Myocyte (in vitro differentiated cells): ENCODE results near the gene ZMYM5. TPM values are rescaled to one million over a fixed set of nuclear protein-coding genes. Genes with fewer than 3 reads are reported as not detected.
"Not testable (repeated sequence)": the region's sequence is repeated elsewhere in the genome, so short reads cannot be mapped to it uniquely, and the experiment has no call there.

Experiments used
- DNase-seq: peaks from one replicate; pipeline ENCODE4 v3.0.0-alpha.2; 2012; ENCODE audit warnings: low read depth
- polyA plus RNA-seq: library from polyadenylated mRNA; unstranded; fragments of >200 nt; gene quantifications from one replicate; pipeline ENCODE4 v1.2.1, GENCODE V29; 2012; ENCODE audit warnings: missing spikeins
- total RNA-seq: library from RNA; depleted of rRNA; stranded (reverse); fragments of >200 nt; gene quantifications from 2 replicates; pipeline ENCODE4 v1.2.3, GENCODE V29; 2014

Gene ZMYM5
- total RNA-seq, result 10.6 and 11.2 TPM in 2 replicates
- 5.5 TPM for polyA plus RNA-seq

DNA sequence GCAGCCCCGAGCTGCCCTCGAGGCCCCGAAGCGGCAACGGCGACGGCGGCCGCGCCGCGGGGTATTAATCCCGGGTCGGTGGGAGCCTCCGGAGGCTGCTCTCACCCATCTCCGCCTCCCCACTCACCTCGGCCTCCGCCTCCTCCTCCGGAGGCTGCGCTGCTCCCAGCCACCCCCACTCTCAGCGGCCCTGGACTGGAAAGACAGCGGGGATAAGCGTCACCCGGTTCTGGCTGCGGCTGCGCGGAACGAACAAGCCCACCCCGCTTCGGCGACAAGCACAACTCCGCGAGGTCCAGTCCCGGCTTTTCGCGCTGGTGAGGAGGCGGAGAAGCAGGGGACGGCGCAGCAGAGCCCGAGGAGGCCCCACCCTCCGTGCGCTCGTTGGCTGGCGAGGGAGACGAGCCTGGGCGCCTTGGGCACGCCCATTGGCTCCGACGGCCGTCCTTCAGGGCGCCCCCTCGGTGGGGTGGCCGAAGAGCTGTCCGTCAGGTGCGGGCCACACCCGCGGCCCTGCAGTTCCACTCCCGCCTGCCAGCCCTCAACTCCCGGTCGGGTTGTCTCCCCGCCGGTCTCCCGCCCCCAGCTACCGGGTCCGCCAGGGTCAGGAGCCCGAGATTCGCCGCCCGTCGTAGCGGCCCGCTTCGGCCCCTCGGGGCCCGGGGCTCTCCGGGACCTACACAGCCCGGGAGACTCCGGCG, at the start of gene ZMYM5:
Gene ZMYM5 (minus strand): TSS at position 327 of the 701 bp plus-strand sequence. CDS start 11,469 bp downstream, outside the sequence.
- peak; percentile 99 for DNase-seq

- peak; percentile 59 for DNase-seq
Measured at GRCh38 chr13:19910336-19911072, 47.1 kb upstream of the ZMYM5 start.

GRCh38 chr13:19908350-19908986, 45.0 kb upstream of the ZMYM5 start:
- no peak for DNase-seq

GRCh38 chr13:19905487-19906195, 42.2 kb upstream of the ZMYM5 start:
- DNase-seq, result not testable (repeated sequence)

GRCh38 chr13:19890030-19890429, 26.6 kb upstream of the ZMYM5 start:
- no peak for DNase-seq

GRCh38 chr13:19888799-19889198, 25.4 kb upstream of the ZMYM5 start:
- DNase-seq, result peak; percentile 14

GRCh38 chr13:19882231-19882630, 18.8 kb upstream of the ZMYM5 start:
- DNase-seq, result no peak

- DNase-seq, result no peak
Measured at GRCh38 chr13:19881641-19882040, 18.2 kb upstream of the ZMYM5 start.

GRCh38 chr13:19864746-19865309, 1.4 kb upstream of the ZMYM5 start:
- peak; percentile 87 for DNase-seq

DNA sequence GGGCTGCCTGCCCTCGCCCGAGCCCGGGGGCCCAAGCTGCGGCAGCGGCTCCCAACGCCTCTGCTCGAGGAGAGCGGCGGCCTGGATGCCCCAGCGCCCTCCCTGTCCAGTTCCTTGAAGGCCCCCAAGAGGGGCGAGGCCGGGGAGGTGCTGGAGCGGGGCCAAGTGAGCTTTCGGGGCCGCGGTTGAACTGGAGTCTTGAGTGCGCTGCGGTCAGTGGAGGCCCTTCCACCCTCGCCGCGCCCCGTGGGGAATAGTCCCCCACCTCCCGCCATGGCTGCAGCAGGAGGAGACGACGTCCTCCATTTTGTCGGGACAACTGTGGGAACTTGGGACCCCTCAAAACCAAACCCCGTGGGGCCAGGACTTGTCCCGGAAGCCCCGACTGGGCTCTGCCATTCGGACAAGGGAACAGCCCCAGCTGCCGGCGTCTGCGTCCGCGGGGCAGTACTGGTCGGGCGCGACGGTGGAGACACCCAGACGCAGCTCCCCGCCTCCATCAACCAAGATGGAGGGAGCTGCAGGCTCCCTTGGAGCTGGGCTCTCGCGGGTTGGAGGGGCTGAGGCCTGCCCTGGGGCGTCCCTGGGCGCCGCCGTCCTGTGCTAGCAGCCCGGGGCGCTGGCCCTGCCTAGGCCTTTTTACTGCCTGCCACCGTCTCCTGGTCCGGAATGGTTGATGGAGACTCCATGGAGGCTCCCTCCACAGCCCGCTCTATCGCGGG, 736 bp upstream of the ZMYM5 start:
- peak; percentile 85 for DNase-seq

GRCh38 chr13:19862481-19863313, 752 bp downstream of the ZMYM5 start:
- DNase-seq, result peak; percentile 44

DNA sequence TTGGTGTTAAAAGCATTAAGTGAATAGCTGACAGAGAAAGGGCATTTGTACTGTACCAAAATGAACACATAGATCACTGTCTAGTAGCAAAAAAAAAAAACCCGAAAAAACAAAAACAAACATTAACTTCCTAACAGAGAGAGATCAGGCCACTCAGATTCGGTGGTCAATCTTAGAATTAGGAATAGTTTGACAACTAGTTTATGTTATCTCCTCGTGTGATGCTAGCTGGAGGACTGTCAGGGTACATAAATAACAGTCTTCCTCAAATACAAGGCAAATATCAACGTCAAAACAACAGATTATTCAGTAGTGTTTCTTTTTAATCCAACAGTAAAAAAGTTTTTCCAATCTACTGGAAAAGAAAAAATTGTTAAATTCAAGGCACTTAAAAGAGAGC, 1.7 kb downstream of the ZMYM5 start:
- DNase-seq, result peak; percentile 2

DNA sequence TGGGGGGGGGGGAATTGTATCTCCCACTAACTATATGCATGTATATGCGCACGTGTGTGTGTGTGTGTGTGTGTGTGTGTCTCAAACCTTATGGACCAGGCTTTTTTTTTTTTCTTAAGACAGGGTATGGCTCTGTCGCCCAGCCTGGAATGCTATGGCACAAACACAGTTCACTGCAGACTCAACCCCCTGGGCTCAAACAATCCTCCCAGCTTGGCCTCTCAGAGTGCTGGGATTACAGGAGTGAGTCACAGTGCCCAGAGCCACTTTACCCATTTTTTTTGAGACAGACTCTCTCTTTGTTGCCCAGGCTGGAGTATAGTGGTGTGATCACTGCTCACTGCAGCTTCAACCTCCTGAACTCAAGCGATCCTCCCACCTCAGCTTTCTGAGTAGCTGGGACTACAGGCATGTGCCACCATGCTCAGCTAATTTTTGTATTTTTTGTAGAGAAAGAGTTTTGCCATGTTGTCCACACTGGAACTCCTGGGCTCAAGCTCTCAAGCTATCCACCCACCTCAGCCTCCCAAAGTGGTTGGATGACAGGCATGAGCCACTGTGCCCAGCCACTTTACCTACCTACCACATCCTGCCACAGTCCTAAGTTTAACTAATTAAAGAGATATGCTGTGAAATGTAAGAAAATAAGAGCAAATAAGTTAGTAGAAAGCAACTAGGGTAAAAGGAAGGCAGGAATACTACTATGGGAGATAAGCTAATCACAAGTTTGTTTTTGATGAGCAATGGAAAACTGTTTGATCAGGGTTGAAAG, 2.4 kb downstream of the ZMYM5 start:
- peak; percentile 66 for DNase-seq

DNA sequence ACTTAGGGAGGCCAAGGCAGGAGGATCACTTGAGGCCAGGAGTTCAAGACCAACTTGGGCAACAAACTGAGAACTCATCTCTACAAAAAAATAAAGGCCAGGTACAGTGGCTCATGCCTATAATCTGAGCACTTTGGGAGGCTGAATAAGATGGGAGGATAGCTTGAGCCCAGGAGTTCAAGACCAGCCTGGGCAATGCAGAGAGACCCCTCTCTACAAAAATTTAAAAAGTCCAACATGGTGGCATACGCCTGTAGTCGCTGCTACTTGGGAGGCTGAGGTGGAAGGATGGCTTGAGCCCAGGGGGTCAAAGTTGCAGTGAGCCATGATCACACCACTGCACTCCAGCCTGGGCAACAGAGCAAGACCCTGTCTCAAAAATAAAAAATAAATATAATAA, 5.8 kb downstream of the ZMYM5 start:
- not testable (repeated sequence) for DNase-seq

DNA sequence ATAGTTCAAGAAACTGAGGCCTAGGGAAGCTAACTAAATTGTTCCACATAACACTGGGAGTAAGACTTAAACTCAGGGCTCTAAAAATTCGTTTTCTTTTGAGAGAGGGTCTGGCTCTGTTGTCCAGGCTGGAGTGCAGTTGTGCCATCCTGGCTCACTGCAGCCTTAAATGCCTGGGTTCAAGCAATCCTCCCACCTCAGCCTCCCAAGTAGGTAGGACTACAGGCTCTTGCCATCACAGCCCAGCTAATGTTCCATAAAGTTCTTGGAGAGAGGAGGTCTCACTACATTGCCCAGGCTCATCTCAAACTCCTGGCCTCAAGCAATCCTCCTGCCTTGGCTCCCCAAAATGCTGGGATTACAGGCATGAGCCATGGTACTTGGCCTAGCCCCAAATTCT, 10.7 kb downstream of the ZMYM5 start:
- no peak for DNase-seq

DNA sequence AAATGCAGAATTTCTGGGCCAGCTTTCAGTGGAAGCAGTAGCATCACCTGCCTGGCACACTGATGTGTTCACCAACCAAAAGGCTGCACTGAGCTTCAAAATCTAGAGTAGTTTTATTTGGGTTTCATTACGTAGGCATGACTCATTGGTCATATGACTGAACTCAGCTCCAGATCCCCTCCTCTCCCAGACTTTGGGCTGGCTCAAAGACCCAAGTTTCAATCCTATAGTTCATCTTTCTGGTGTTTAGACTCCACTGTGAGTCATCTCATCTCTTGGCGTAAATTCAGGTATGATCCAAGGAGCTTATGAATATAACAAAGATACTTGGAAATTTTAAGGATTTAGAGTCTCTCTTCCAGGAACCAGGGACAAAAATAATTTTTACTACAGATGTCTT, 17.7 kb downstream of the ZMYM5 start:
- DNase-seq, result peak; percentile 71

DNA sequence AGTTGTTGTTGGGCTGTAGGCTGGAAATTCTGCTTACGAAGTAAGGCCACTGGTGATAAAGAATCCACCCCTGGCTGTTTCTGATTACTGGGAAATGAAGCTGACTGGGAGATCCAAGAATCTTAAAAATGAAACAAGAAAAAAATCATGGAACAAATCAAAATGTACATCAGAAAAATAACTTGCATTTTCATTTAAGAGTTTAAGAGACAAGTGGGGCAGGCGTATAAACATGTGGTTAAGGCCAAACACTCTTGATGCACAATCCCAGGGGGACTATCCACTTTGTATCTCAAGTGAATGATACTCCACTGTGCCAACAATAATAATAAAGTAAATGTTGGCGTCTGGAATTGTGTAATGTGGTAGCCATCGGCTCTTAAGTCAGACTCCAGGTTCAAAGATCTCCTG, 24.6 kb downstream of the ZMYM5 start:
- DNase-seq, result peak; percentile 25

DNA sequence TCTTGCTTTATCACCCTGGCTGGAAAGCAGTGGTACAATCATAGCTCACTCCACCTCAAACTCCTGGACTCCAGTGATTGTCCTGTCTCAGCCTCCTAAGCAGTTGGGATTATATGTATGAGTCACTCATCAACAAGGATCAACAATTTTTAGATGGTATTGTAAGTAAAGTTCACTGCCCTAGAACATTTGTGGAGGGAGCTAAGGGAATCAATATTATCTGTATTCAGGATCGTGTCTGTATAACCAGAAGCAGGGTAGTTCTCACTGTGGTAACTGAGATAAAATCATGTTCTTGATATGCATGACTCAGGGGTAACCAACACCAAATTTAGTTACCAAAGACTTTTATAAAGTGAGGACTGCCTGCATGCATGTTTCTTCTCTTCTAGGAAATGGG, 27.0 kb downstream of the ZMYM5 start:
- peak; percentile 13 for DNase-seq

GRCh38 chr13:19834704-19835103, 28.7 kb downstream of the ZMYM5 start:
- DNase-seq, result no peak
